GM10847 (cell line): ENCODE measurements around the gene PDIA6.

Experiments used
- POLR2A ChIP-seq: IDR thresholded peaks from 2 replicates; pipeline ENCODE4 v1.6.1; 2011; ENCODE audit not compliant: insufficient read length; ENCODE audit errors: extremely low read depth

The PDIA6 gene

DNA sequence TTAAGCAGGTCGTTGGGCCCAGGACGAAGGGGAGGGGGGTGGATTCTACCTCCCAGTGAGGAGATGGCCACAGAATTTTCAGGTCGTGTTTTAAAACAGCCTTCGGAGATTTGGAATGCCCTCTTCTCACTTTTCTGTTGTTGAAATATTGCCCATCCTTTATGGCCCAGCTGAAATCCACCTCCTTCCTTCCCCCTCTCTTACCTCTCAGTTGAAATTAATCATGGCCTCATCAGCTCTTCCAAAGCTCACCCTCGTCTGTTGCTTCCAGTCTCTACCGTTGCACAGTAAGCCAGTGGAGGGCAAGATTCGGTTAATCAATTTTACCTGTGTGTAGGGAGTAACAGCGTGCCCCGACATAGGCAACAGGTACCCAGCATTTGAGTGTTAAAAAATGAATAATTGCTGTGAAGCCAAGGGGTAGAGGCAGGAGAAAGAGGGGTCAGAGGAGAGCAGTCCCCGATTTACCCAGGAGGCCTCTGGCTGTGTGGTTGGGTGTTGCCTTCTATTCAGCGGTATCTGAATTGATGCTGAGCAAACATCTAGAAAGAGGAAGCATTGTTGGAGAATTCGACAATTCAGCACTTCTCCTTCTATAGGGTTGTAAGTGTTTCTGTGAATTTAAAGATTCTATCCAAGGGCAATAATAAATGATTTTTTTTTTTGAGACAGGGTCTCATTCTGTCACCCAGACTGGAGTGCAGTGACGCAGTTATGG is 8.6 kb upstream of the PDIA6 start:
- TF ChIP-seq POLR2A, result no peak

DNA sequence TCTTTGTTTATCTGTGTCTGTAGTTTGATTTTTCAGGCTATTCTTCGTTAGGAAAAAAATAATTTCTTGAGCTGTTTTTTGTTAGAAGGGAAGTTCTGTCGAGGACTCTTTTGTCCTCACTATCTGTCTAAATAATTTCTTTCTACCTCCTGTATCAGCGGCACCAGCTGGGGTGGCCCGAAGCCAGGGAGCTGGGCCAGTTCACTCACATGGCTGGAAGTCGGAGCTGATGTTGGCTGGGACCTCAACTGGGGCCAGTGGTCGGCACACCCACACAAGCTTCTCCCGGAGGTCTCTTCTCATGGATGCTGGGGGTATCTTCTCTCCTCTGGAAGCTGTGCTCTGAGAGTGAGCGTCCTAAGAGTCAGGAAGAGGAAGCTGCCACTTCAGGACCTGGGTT is 8.0 kb upstream of the PDIA6 start:
- TF ChIP-seq POLR2A, result no peak

DNA sequence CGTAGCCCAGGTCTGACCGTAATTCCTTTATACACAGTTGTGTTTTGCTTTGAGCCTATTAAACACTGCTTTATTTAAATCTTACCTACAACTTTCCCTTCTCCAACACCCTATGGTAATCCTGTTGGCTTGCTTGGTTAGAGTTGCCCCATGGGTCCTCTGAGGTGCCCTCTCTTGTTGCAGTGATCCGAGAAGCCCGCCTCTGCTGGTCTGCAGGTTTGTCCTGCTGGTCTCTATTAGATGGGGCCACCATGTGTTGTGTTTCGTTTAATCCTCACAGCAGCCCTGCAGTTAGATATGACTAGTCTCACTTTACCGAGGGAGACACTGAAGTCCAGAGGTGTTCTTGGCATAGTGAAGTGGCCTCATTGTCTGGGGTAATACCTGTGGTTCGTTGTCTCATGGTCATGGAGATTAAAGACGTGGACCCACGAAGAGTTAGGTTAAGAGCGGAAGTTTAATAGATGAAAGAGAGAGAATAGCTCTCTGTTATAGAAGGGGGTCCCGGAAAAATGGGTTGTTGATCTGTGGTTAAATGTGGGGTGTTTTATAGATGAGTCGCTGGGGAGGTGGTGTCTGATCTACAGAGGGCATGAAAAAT is 7.2 kb upstream of the PDIA6 start:
- no peak for TF ChIP-seq POLR2A

DNA sequence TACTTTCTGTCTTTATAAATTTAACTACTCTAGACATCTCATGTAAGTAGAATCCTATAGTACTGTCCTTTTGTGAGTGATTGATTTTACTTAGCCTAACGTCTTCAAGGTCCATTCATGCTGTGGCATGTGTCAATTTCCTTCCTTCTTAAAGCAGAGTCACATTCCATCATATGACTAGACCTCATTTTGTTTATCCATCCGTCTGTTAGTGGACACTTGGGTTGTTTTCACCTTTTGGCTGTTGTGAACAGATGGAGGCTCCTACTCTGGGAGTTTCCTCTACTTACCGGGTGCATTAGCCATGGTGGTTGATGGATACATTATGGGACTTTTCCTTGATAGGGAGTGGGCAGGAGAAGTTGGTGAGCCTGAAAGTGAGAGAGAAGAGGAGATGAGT is 6.4 kb upstream of the PDIA6 start:
- TF ChIP-seq POLR2A, result no peak

DNA sequence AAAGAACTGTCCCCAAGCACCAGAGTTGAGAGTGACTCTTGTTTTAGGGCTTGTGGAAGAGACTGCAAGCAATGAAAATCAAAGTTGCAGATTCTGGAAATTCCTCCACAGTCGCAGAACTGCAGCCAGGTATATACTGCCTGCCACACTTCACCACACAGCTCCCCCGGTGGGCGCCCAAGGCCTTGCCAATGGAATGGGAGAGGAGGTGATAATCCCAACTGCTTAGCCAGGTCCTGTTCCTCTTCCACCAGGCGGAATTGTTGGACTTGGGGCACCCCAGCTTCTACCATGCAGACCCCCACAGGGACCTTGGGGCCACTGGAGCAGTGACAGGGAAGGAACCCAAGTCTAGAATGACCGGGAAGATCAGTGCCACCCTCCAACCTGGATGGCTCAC is 4.8 kb upstream of the PDIA6 start:
- TF ChIP-seq POLR2A, result no peak

DNA sequence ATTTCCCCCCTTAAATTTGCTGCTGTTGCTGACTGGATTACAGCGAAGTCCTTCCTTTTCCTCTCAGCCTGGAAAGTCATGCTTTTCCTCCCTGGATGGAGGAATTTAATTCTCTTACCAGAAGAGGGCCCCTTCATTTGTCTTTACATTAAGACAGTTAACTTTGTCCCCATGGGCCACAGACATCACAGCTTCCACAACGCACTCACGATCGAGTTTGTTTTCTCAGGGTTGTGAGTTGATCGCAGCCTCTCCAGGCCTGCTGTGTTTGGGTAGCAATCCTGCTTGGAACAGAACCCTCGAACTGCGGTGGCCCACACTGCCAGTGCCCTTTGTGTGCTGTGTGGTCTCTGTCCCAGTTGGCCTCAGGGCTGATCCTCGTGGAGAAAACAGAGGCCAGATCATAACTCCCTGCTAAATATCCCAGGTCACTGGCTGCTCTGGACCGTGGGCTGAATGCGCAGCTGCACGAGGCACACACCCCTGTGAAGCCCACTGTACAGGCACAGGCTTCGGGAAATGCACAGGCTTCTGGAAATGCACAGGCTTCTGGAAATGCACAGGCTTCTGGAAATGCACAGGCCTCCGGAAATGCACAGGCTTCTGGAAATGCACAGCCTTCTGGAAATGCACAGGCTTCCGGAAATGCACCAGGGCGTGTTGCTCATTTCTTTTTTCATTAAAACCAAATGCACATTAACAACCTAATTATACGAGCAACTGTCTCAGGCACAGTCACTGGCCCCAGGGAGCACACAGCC is 2.2 kb upstream of the PDIA6 start:
- TF ChIP-seq POLR2A, result no peak

DNA sequence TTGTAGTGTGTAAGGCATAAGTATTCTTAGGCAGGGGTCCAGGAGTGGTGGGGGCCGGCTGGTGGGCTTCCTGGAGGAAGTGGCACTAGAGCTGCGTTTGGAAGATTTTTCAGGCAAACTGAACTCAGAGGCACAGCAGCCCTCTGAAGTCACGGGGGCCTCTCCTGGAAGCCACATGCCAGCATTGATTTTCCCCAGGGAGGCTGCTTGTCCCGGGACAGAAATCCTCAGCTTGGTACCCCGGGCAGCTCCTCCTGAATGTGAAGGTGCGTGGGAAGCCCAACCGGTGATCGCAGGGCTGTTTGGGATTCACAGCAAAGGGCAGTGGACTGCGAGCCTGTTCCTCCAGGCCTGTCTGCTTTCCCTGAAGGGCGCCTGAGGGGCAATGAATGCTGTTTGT is 1.6 kb upstream of the PDIA6 start:
- no peak for TF ChIP-seq POLR2A

DNA sequence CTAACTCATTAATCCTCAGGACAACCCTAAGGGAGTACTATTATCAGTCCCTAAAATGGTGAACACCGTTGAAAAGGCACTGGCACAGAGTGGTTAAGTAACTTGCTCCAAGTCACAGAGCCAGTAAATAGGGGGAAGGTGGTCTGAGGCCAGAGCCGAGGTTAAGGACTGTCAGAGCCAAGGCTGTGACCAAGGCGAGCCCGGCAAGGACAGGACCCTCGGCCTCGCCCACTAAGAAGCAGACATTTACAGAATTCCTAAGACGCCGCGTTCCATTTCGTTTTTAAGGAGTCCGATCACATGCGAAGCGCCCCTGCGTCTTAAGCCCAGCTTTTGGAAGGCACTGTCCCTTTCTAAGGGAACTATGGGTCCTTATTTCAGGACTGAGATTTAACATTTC is 1.1 kb downstream of the PDIA6 start:
- TF ChIP-seq POLR2A, result no peak

DNA sequence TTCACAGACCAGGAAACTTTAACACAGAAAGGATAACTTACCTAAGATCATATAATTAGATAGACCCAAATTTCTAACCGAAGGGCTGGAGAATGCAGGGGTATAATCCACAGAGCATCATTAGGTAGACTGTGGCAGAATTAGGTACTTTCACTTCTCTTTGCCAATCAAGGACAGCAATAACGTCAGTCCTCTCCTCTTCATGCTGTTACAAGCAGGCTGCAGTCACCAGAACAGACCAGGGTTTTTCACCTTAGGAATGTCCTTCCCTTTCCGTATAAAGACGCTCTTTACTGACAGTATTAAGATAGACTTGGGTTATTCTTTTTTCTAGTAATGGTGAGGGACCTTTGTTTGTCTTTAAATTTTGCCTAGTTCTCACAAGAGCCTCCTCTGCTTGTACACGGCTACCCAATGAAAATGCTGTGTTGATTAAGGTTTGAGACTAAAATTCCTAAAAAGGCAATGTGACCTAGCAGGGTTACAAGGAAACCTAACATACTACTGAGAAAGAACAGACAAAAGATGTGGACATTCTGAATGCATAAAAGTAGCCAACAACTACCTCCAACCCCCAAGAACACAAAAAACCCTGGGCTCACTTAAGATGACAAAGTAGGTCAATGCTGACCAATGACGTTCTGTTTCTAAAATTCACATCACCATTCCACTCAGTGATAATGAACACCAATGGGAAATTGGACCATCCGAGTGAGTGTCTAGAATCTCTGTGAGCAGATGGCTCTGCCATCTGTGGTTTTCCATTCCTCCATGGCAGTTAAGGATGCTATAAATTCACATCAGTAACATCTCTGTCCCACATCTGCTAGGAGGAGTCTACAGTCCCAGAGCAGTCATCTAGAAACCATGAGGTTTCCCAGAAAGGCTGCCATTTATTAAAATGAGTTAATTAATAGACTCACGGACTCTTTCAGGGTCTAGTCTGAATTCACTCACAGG is 2.1 kb downstream of the PDIA6 start:
- no peak for TF ChIP-seq POLR2A

DNA sequence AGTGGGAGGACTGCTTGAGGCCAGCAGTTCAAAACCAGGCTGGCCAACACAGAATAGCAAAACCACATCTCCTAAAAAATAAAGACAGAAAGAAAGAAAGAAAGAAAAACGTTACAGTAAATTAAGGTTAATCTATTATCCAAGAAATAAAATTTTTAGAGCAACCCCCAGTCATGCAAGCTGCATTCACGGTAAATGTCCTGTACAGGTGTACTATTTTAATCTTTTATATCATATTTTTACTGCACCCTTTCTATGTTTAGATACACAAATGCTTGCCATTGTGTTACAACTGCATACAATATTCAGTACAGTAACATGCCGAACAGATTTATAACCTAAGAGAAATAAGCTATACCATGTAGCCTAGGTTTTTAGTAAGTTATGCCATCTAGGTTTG is 6.0 kb downstream of the PDIA6 start:
- no peak for TF ChIP-seq POLR2A

DNA sequence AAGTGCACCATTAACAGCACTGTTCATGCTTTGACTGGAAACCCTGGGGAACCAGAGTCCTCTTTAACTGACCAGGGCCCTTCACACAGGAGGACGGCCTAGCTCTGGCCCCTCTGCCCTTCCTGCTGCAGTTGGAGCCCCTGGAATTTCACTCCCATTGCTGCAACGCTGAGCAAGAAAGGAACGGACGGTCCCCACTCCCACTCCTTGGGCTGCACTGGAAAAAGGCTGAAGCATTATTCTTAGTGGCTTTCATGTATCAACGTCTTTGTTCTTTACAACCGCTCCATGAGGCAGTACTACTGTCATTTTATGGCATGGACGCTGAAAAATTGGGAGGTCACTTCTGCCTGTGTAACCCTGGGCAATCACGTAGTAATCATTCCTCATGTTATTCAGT is 9.9 kb downstream of the PDIA6 start:
- TF ChIP-seq POLR2A, result no peak

DNA sequence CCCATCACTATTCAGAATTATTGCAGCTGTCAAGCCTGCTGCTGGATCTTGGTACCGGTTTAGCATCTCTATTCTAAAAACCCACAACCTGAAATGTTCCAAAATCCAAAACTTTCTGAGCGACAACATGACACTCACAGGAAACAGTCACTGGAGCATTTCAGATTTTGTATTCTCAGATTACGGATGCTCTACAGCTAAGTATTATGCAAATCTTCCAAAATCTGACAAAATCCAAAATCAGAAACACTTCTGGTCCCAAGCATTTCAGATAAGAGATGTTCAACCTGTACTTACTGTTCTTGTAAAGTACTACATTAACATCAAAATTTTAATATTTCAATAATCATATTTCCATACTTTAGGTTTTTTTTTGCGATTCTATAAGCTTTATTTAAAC is 12.4 kb downstream of the PDIA6 start:
- TF ChIP-seq POLR2A, result no peak

DNA sequence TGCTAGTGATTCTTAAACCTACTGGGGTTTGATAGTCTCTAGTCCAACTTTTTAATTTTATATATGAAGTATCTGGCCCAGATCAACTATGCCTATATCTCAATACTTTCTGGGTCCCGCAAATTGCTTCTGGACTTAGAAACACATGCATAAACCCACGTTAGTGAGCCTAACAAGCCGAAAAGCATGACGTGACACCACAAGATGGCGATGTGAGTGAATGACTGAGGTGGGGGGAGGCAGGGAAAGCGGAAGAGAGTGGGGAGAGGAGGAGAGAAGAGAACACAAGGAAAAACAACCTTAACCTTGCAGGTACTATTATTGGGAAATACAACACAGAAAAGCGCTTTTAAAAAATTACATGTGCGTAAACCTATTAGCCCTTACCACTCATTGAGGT is 13.8 kb downstream of the PDIA6 start:
- TF ChIP-seq POLR2A, result no peak

DNA sequence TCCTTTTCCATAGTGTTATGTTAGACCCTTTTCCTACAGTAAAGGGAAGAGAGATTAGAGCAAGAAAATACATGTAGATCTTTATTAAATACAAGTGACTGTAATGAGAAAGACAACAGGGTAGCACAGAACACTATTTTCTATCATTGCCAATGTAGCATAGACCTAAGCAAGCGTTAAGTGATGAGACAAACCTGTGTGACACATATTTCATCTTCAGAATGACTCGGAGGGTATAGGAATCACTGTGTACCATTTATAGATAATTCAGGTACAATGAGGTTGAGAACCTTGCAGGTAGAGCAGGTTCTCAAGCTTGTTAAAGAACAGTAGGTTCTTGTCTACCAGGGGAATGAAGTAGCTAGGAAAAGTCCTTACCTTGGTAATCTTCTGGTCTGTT is 15.9 kb downstream of the PDIA6 start:
- no peak for TF ChIP-seq POLR2A

DNA sequence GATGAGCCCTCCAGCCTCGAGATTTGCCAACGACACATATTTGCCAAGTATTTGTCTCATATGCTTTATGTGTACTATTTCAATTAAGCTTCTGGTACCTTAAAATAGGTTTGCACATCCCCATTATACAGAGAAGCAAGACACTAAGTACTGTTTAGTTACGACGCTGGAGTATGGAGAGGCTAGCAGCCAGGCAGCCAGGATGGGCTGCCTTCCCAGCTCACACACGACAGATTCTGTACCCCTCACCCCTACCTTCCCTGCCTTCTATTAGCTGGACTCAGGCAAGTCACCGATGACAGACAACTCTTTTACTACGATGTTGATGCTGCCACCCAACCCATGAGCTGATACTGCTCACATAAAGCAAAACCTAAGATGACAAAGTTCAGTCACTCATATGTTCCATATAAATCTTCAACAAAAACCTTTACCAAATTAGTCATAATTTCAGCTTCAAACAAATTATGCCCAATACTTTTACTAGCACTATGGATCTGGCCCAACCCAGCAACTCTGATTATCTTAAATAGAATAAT is 17.0 kb downstream of the PDIA6 start:
- TF ChIP-seq POLR2A, result no peak
